OCI-LY1 (cell line): Measurements from ENCODE around the gene CTBP2.

Source experiments
- EZH2 ChIP-seq: fragments of 200-600 bp; sonication (generic), shearing (Covaris generic); IDR thresholded peaks from 2 replicates; pipeline ENCODE4 v1.8.0; 2017; ENCODE audit warnings: borderline replicate concordance, mixed run types, mild to moderate bottlenecking, antibody characterized with exemption, low read length, moderate library complexity, mixed read lengths
- TF ChIP-seq, protein P1 (sequence below): fragments of 200-600 bp; sonication (generic), shearing (Covaris generic); IDR thresholded peaks from 2 replicates; pipeline ENCODE4 v1.5.1; 2017; ENCODE audit warnings: mild to moderate bottlenecking, antibody characterized with exemption, low read length, moderate library complexity, mixed read lengths

DNA sequence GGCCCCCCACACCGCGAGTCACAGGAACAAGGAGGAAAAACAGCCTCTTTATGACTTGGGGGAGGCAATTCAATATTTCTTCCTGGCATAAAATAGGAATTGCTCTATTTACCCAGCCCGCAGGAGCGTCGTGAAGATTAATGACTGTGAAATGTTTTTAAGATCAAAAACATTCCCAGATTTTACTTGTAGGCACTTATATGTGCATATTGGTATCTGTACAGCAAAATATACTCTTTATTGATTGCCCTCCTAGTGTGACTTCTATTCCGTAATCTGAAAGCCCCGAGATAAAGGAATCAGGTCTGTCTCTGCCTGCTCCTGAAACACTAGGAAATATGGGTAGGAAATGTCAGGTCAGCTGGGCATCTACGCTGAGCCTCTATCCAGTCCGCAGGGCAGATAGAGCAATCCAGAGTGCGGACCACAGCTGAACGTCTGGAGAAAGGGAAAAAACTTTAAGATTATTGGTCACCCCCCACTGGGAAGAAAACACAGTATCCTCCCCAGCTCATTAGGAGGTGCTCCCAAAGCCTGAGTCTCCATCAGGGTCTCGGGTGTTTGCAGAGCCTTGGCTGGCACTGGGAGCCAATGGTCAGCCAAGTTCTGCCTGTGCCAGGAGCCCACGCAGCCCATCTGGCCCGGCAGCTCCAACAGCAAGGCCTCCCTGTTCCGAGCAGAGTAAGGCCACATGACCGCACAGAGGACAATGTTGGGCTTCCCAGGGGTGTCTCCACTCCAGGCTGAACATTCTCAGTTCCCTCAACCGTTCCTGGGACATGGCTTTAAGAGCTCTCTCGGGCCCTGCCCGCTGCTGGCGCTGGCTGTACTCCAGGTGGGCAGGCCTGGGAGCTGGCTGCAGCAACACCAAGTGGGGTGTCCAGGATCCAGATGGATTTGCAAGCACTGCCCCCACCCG lies 7.7 kb downstream of the CTBP2 start:
- TF ChIP-seq, protein P1, sequence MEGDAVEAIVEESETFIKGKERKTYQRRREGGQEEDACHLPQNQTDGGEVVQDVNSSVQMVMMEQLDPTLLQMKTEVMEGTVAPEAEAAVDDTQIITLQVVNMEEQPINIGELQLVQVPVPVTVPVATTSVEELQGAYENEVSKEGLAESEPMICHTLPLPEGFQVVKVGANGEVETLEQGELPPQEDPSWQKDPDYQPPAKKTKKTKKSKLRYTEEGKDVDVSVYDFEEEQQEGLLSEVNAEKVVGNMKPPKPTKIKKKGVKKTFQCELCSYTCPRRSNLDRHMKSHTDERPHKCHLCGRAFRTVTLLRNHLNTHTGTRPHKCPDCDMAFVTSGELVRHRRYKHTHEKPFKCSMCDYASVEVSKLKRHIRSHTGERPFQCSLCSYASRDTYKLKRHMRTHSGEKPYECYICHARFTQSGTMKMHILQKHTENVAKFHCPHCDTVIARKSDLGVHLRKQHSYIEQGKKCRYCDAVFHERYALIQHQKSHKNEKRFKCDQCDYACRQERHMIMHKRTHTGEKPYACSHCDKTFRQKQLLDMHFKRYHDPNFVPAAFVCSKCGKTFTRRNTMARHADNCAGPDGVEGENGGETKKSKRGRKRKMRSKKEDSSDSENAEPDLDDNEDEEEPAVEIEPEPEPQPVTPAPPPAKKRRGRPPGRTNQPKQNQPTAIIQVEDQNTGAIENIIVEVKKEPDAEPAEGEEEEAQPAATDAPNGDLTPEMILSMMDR = no peak
- TF ChIP-seq EZH2 = no peak
